Upper lobe of right lung (tissue), 1 donor: ENCODE measurements around the gene CLDN3. TPM values are rescaled to one million over a fixed set of nuclear protein-coding genes. Genes with fewer than 3 reads are reported as not detected.

ENCODE experiments used
- ATAC-seq: fragments of 200-7000 bp; cut with Tn5 transposase; one replicate; pipeline ENCODE4 v1.9.1; 2020; ENCODE audit warnings: mild to moderate bottlenecking, moderate library complexity
- DNase-seq: peaks from one replicate; pipeline ENCODE4 v3.0.0-alpha.2; 2020
- H3K27ac ChIP-seq: fragments of 200-600 bp; one replicate; pipeline ENCODE4 v1.8.0; 2022
- H3K27me3 ChIP-seq: fragments of 200-600 bp; one replicate; pipeline ENCODE4 v1.8.0; 2022; ENCODE audit warnings: mild to moderate bottlenecking
- H3K36me3 ChIP-seq: fragments of 200-600 bp; one replicate; pipeline ENCODE4 v1.8.0; 2022
- H3K4me1 ChIP-seq: fragments of 200-600 bp; one replicate; pipeline ENCODE4 v1.8.0; 2022
- H3K4me3 ChIP-seq: fragments of 200-600 bp; one replicate; pipeline ENCODE4 v1.8.0; 2022; ENCODE audit warnings: mild to moderate bottlenecking
- H3K9me3 ChIP-seq: fragments of 200-600 bp; one replicate; pipeline ENCODE4 v1.8.0; 2022
- CTCF ChIP-seq: fragments of 200-600 bp; IDR thresholded peaks from one replicate; pipeline ENCODE4 v1.8.0; 2022; ENCODE audit warnings: antibody characterized with exemption
- intact Hi-C: fragments of 100-400 bp; cut with DNase I; formaldehyde crosslinking; loops from one replicate; pipeline ENCODE4 v1.11.0; 2022
- total RNA-seq: library from RNA; stranded (reverse); fragmentation: NEBNext Ultra II Directional; extraction: Animal tissue kit (Norgen Biotek cat#: 25700); gene quantifications from one replicate; pipeline ENCODE4 v1.2.1, GENCODE V29; 2021
- donor health status: DM: no; HTN: yes; CAD: no; lungs with severe emphysema.

The CLDN3 gene
- total RNA-seq, 1 donor from 2014 or later = 11.8 TPM

GRCh38 chr7:73742753-73743641, 27.1 kb downstream of the CLDN3 start:
- Histone ChIP-seq H3K36me3 (no peaks in the 10 kb centered on the region), H3K4me3 (no peak overlapping the region), H3K4me1 (peaks cover under 1% of the 10 kb centered on the region), H3K27ac (peak overlapping the region; percentile 87), H3K9me3 (no peaks in the 10 kb centered on the region), H3K27me3 (no peaks in the 10 kb centered on the region)
- intact Hi-C loops = no loop called here
- DNase-seq (peak; percentile 97), ATAC-seq (peak; percentile 69)
- TF ChIP-seq CTCF = no peak

GRCh38 chr7:73742338-73742752, 27.7 kb downstream of the CLDN3 start:
- ATAC-seq = peak; percentile 0
- peaks cover 5% of the 10 kb centered on the region for H3K4me1 ChIP-seq
- DNase-seq = peak; percentile 74
- H3K9me3 ChIP-seq = no peaks in the 10 kb centered on the region
- no peaks in the 10 kb centered on the region for H3K27me3 ChIP-seq
- peak overlapping the region; percentile 87 for H3K27ac ChIP-seq
- no peak for TF ChIP-seq CTCF
- H3K4me3 ChIP-seq = no peak overlapping the region
- intact Hi-C loops = no loop called here
- H3K36me3 ChIP-seq = no peaks in the 10 kb centered on the region

GRCh38 chr7:73741600-73741999, 28.5 kb downstream of the CLDN3 start:
- DNase-seq (no peak), ATAC-seq (no peak)
- intact Hi-C loops = no loop called here

GRCh38 chr7:73740771-73741170, 29.3 kb downstream of the CLDN3 start:
- TF ChIP-seq CTCF = no peak
- peak overlapping the region; percentile 30 for H3K27ac ChIP-seq
- H3K9me3 ChIP-seq = no peaks in the 10 kb centered on the region
- DNase-seq (no peak), ATAC-seq (no peak)
- no peak overlapping the region for H3K4me3 ChIP-seq
- intact Hi-C loops = no loop called here
- peaks cover 10% of the 10 kb centered on the region for H3K36me3 ChIP-seq
- H3K4me1 ChIP-seq = peaks cover 5% of the 10 kb centered on the region
- no peaks in the 10 kb centered on the region for H3K27me3 ChIP-seq

More at GRCh38 chr7:73741600-73741999, 28.5 kb downstream of the CLDN3 start:
- Histone ChIP-seq H3K27ac (peak overlapping the region; percentile 87), H3K27me3 (no peaks in the 10 kb centered on the region), H3K4me3 (no peak overlapping the region), H3K4me1 (peaks cover 5% of the 10 kb centered on the region), H3K9me3 (no peaks in the 10 kb centered on the region), H3K36me3 (peaks cover 2% of the 10 kb centered on the region)
- TF ChIP-seq CTCF = no peak

GRCh38 chr7:73740212-73740611, 29.9 kb downstream of the CLDN3 start:
- peaks cover 5% of the 10 kb centered on the region for H3K4me1 ChIP-seq
- intact Hi-C loops = no loop called here
- H3K36me3 ChIP-seq = peaks cover 12% of the 10 kb centered on the region
- ATAC-seq (no peak), DNase-seq (no peak)
- H3K4me3 ChIP-seq = no peak overlapping the region
- no peaks in the 10 kb centered on the region for H3K9me3 ChIP-seq
- peak overlapping the region; percentile 30 for H3K27ac ChIP-seq
- TF ChIP-seq CTCF = no peak
- no peaks in the 10 kb centered on the region for H3K27me3 ChIP-seq
